Activated T-helper 17 cell treated with anti-CD3 and anti-CD28 coated beads, Interleukin-2, amount 50 U/mL, for 72 hours (primary cell): Measurements from ENCODE around the gene RNU1-4. TPM values are rescaled to one million over a fixed set of nuclear protein-coding genes. Genes with fewer than 3 reads are reported as not detected.
"Not testable (repeated sequence)": the region's sequence is repeated elsewhere in the genome, so short reads cannot be mapped to it uniquely, and the experiment has no call there.

Source experiments
- ATAC-seq: fragments of 150-1000 bp; cut with Tn5 transposase; replicated peaks from 2 replicates; pipeline ENCODE4 v1.10.0; 2021; ENCODE audit warnings: mild to moderate bottlenecking, moderate library complexity
- H3K27ac Mint-ChIP-seq: one replicate; pipeline ENCODE4 v1.8.0; 2022; ENCODE audit warnings: mixed read lengths
- H3K27me3 Mint-ChIP-seq: one replicate; pipeline ENCODE4 v1.8.0; 2022; ENCODE audit warnings: mixed read lengths
- H3K36me3 Mint-ChIP-seq: one replicate; pipeline ENCODE4 v1.8.0; 2022; ENCODE audit warnings: low read depth, mild to moderate bottlenecking, mixed read lengths
- H3K4me1 Mint-ChIP-seq: one replicate; pipeline ENCODE4 v1.8.0; 2022; ENCODE audit warnings: mixed read lengths
- H3K4me3 Mint-ChIP-seq: one replicate; pipeline ENCODE4 v1.8.0; 2022; ENCODE audit warnings: mild to moderate bottlenecking, mixed read lengths
- H3K9me3 Mint-ChIP-seq: one replicate; pipeline ENCODE4 v1.8.0; 2022; ENCODE audit warnings: mixed read lengths
- total RNA-seq, 2 donors: library from RNA; stranded (reverse); gene quantifications; one replicate each; pipeline ENCODE4 v1.2.3, GENCODE V29; 2022

Gene RNU1-4
- total RNA-seq, 2 donors from 2014 or later, result 1,202 to 2,371 TPM

DNA sequence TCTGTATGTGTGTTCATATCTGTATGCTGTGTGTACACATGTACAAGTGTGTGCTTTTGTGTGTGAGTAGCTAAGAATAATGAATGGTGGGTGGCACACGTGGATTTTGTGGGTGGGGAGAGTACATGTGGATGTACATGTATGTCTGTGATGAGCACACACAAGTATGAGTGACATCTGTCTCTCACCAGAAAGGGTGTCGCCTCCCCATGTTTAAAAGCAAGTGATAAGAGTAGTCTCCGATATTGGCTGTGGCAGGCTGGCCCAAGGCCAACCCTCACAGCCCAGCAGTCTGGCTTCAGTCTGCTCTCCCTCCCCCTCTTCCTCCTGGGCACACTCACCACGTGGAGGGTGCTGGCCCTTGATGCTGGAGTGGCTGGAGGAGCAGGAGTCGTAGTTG lies 36.7 kb upstream of the RNU1-4 start:
- not testable (repeated sequence) for H3K4me3 Mint-ChIP-seq, H3K27ac Mint-ChIP-seq, H3K9me3 Mint-ChIP-seq, ATAC-seq, H3K4me1 Mint-ChIP-seq, H3K27me3 Mint-ChIP-seq, H3K36me3 Mint-ChIP-seq

DNA sequence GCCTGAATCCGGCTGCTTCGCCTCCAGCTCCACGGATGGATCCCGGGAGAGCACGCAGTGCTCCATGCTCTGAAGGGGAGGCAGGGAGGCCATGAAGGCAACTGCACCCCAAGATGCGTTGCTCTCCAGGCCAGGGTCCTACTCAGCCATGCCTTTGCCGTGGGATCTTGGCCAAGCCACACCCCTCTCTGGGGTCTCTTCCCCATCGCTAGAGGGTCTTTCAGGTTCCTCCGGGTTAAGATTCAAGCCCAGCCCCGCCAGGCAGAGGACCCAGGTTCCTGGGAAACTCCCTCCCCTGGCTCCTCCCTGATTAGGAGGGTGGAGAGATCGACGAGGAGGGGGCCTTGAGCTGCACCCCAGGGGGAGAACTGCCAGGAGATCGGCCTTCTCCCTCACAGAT lies 36.2 kb upstream of the RNU1-4 start:
- not testable (repeated sequence) for H3K27ac Mint-ChIP-seq, H3K4me3 Mint-ChIP-seq, H3K9me3 Mint-ChIP-seq, H3K27me3 Mint-ChIP-seq, H3K4me1 Mint-ChIP-seq, H3K36me3 Mint-ChIP-seq, ATAC-seq

DNA sequence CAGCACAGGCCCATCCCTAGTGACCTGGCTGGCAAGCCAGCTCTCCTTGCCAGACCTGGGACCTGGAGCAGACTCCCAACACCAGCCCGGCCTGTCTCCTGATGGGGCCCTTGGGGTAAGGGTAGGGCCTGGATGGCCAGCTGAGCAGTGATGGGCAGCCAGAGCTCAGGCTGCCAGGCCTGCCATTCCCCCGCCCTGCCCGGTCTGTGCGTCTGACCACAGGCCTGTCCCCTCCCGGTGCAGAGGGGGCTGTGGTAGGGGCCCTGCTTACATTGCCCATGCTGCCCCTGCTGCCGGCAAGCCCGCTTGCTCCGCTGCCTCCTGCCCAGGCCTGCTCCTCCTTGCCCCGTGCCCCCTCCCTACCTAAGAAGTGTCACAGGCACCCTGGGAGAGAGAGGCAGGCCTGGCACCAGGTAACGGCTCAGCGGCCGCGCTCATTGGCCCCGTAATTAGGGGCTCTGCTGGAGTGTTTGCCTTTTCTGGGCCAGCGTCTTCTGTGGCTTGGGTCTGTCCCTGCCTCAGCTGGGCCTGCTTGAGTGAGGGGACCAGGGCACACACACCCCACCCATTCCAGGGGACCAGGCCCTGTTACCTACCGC lies 35.7 kb upstream of the RNU1-4 start:
- not testable (repeated sequence) for H3K36me3 Mint-ChIP-seq, ATAC-seq, H3K9me3 Mint-ChIP-seq, H3K27me3 Mint-ChIP-seq, H3K27ac Mint-ChIP-seq, H3K4me1 Mint-ChIP-seq, H3K4me3 Mint-ChIP-seq

DNA sequence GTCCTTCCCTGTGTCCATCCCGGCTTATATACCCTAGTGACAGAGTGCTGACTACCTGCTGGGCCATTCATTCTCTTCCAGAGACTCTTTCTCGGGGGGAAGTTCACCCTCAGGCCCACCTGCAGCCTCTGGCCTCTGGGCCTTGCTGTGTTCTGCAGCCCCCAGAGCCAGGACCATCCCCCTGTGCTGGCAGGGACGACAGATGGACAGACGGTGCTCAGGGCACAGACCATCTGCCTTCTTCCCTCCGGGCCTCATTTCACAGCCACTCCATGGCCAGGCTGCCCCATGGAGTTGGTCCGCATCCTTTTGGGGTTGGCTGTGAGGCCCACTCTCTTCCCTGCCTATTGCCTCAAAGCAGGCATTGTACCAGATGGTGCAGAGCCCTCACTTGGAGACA lies 34.0 kb upstream of the RNU1-4 start:
- H3K27me3 Mint-ChIP-seq, H3K9me3 Mint-ChIP-seq, H3K27ac Mint-ChIP-seq, H3K4me1 Mint-ChIP-seq, H3K36me3 Mint-ChIP-seq, H3K4me3 Mint-ChIP-seq, ATAC-seq: not testable (repeated sequence)

DNA sequence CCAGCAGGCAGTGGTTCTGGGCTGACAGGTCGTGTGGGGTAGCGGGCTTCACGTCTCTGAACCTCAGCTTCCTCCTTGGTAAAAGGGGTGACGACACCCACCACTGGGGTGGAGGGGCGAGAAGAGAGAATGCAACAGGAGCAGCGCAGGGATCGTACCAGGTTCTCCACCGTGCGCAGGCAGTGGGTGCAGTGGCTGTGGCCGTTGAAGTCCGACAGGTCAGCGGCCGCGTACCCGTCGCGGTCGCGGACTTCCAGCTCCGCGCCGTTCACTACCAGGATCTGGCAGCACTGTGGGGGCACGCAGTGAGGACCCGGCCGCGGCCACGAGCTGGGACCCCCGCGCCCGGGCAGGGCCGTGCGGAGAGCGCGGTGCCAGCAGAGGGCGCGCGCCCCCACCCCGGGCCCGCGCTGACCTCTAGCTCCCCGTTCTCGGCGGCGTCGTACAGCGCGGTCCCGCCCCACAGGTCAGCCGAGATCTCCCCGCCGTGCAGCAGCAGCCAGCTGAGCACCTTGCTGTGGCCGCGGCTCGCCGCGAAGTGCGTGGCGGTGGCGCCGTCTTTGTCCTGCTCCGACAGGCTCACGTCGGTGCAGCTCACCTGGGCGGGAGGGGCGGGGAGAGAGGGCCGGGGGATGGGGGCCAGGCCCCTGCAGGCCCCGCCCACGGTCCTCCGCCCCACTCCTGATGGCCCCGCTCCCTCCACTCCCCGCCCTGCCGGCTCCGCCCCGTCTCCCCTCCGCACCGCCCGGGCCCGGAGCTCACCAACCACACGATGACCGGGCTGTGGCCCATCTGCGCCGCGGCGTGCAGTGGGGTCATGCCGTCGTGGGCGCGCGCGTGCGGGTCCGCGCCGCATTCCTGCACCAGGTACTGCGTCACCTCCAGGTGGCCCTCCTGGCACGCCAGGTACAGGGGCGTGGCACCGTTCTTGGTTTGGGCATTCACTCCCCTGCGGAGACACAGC lies 32.9 kb upstream of the RNU1-4 start:
- not testable (repeated sequence) for ATAC-seq, H3K36me3 Mint-ChIP-seq, H3K27ac Mint-ChIP-seq, H3K4me3 Mint-ChIP-seq, H3K4me1 Mint-ChIP-seq, H3K9me3 Mint-ChIP-seq, H3K27me3 Mint-ChIP-seq

DNA sequence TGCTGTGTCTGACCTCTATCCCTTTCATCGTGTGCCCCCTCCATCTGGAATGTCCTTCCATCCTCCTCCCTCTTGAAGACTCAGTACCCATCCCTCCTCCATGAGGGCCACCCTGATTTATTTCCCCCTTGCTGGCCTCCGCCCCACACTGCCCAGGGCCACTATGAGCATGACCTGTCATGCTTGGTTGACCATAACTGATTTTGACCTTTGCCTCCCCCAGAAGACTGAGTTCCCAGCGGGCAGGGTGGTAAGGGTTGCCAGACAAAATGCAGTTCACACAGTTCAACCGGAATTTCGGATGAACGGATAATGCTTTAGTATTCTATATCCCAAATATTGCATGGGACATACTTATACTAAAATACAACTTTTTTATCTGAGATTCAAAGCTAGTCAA lies 31.6 kb upstream of the RNU1-4 start:
- not testable (repeated sequence) for H3K4me1 Mint-ChIP-seq, H3K9me3 Mint-ChIP-seq, H3K27me3 Mint-ChIP-seq, H3K4me3 Mint-ChIP-seq, ATAC-seq, H3K36me3 Mint-ChIP-seq, H3K27ac Mint-ChIP-seq

DNA sequence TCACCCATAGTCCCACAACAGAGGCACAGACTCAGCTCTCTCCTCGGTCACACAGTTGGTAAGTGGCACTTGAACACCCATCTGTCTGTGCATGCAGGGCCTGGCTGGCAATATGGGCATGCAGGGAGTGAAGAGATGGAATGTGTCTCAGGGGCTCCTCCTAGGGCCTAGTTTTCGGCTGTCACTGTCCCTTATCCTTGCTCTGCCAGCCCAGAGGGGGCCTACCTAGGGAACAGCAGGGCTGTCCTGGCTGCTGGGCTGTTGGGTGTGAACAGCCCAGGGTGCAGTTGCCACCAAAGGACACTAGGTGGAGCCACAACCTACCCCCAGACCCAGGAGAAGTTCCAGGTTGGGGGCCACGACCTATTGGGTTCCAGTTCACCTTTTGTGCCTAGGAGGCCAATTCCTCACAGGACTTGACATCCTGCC lies 30.6 kb upstream of the RNU1-4 start:
- H3K36me3 Mint-ChIP-seq, H3K4me1 Mint-ChIP-seq, H3K9me3 Mint-ChIP-seq, H3K27me3 Mint-ChIP-seq, H3K27ac Mint-ChIP-seq, H3K4me3 Mint-ChIP-seq: not testable (repeated sequence)
- ATAC-seq, result peak; percentile 82

DNA sequence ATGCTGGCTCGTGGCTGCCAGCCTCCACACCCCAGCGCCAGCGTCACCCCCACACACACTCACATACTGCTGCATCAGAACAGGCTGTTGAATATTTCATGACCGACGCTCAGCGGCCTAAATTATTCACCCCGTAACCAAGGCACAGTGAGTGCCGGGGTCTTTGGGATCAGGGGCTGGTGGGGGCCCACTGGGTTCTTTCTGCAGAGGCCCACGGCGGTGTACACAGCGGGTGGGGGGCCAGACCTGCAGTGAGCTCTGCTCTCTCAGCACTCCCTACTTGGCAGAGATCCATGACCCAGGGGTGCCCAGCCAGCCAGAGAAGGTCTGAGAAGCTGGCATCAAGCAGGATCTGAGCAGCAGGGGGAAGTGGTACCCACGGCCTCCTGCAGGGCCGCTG lies 29.7 kb upstream of the RNU1-4 start:
- not testable (repeated sequence) for H3K27me3 Mint-ChIP-seq, H3K36me3 Mint-ChIP-seq, H3K27ac Mint-ChIP-seq, H3K4me3 Mint-ChIP-seq, H3K9me3 Mint-ChIP-seq, H3K4me1 Mint-ChIP-seq, ATAC-seq

DNA sequence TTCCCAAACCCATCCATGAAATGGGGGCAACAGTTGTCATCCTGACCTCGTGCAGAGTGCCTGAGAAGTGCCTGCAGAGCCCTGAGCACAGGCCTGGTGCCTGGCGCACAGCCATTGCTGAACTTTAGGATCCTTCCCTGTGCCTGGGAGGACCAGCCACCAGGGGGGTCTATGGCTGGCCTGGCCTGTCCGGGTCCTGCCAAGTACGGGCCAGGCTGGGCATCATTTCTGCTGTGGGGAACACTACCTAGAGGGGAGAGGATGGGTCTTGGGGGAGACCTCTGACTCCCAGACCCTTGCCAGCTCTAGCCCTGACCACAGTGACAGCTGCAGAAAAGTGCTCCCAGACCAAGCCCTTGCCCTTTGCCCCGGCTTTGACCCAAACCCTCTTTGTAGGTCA lies 28.2 kb upstream of the RNU1-4 start:
- not testable (repeated sequence) for H3K9me3 Mint-ChIP-seq, H3K36me3 Mint-ChIP-seq, ATAC-seq, H3K4me3 Mint-ChIP-seq, H3K27ac Mint-ChIP-seq, H3K27me3 Mint-ChIP-seq, H3K4me1 Mint-ChIP-seq

DNA sequence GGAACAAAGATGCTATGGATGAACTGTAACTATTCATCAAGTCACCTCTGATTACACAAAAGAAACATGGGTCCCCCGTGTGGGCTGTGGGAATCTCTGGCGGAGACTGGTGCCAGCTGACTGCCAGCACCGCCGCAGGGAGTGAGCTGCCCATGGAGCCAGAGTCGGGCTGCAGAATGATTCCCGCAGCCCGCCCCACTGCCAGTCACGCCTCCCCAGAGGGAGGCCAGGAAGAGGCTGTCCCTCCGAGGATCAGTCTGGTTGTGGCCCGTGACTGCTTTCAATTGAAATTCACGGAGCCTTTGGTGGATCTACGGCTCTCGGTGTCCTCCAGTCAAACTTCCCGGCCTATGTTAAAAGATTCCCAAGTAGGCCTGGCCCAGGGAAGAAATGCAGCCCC lies 27.7 kb upstream of the RNU1-4 start:
- ATAC-seq, H3K27me3 Mint-ChIP-seq, H3K36me3 Mint-ChIP-seq, H3K9me3 Mint-ChIP-seq, H3K4me3 Mint-ChIP-seq, H3K4me1 Mint-ChIP-seq, H3K27ac Mint-ChIP-seq: not testable (repeated sequence)

DNA sequence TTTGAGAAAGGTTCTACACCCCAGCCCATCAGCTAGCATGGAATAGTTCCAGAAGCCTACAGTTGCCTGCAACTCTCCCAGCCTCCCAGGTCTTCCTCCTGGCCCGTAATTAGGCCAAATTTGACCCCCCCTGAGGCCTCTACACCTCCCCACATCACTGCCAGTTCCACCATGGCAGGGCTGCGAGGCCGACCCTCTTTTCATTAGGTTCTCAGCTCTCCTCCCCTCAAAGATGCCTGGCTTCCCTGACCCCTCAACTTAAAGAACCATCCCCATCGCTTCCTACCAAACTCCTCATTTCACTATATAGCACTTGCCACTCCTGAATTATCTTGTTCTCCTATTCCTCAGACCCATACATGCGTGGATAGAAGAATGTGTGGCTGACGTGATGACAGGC lies 27.3 kb upstream of the RNU1-4 start:
- not testable (repeated sequence) for H3K4me3 Mint-ChIP-seq

DNA sequence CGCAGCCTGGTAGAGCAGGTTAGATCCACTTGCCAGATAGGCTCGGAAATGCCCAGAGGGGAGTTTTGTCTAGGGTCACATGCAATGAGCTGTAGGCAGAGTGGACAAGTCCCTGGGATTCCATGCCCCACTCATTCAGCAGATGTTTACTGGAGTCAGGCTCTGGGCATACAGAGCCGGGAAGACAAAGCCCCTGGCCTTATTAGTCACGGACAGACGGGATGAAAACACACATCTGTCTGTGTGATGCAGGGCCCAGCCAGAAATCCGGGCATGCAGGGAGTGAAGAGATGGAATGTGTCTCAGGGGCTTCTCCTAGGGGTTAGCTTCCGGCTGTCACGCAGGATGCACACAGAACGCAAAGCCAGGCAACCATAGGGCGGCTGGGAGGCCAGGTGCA lies 26.8 kb upstream of the RNU1-4 start:
- not testable (repeated sequence) for H3K4me1 Mint-ChIP-seq, H3K9me3 Mint-ChIP-seq, H3K27me3 Mint-ChIP-seq, ATAC-seq, H3K27ac Mint-ChIP-seq, H3K36me3 Mint-ChIP-seq, H3K4me3 Mint-ChIP-seq

More for the DNA sequence above, 27.3 kb upstream of the RNU1-4 start:
- not testable (repeated sequence) for H3K27me3 Mint-ChIP-seq, H3K4me1 Mint-ChIP-seq, H3K36me3 Mint-ChIP-seq, H3K9me3 Mint-ChIP-seq, H3K27ac Mint-ChIP-seq, ATAC-seq

DNA sequence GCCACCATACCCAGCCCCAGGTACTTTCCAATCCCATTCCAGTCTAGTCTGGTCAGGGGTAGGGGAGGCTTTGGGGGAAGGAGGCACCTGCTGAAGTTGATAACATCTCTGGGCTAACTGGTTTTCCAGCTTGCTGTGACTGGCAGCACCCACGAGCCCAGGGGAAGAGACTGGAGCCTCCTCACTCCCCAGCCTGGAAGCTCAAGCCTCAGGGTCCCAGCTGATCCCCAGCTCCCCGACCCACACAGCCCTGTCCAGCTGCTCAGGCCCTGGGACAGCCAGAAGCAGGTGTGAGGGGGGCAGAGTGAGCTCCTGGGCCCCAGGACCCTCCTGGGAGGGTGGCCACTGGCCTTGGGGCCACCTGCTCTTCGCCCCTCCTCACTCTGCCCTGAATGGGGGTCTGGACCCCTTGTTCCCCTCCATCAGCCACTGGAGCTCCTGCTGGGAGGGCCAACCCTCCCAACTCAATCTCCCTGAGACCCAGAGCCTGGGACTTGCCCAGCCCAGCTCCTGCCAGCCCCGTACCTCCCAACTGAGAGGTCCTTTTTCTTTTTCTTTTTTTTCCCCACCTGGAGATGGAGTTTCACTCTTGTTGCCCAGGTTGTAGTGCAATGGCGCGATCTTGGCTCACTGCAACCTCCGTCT lies 23.5 kb upstream of the RNU1-4 start:
- no peaks in the 10 kb centered on the region for H3K36me3 Mint-ChIP-seq
- H3K27me3 Mint-ChIP-seq, result peaks cover 8% of the 10 kb centered on the region

DNA sequence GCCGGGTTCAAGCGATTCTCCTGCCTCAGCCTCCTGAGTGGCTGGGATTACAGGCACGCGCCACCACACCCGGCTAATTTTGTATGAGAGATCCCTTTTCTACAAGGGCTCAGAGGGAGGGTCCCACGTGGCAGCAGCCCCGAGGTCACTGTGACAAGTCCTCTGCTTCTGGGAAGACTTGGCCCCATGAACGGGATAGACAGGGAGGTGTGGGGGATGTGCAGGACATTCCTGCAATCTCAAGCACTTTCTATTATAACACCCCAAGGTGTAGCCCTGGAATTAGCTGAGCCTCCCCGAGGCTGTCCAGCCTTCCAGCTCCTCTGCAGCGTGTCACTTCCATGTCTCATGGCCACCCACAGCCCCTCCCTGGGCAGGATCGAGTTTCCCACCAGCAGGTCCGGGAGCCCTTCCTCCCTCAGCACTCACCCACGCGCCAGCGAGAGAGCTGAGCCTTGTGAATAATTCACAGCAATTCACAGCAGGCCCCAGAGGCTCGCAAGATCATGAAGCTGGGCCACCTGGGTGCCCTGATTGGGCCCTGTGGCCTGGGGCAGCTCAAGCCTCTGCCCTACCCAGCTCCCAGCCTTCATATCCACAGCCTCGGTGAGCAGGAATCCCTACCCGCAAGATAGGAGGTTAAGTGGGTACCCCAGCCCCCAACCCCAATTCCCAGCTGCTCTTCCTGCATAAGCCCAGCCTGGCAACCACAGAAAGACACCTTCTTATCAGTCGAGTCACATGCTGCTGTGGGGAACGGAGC lies 22.8 kb upstream of the RNU1-4 start:
- peaks cover 8% of the 10 kb centered on the region for H3K27me3 Mint-ChIP-seq
- no peak overlapping the region for H3K27ac Mint-ChIP-seq
- ATAC-seq, result no peak
- H3K9me3 Mint-ChIP-seq, result no peaks in the 10 kb centered on the region
- no peak overlapping the region for H3K4me3 Mint-ChIP-seq
- H3K4me1 Mint-ChIP-seq, result no peaks in the 10 kb centered on the region
- H3K36me3 Mint-ChIP-seq, result no peaks in the 10 kb centered on the region

More for the DNA sequence above, 23.5 kb upstream of the RNU1-4 start:
- H3K4me3 Mint-ChIP-seq, result no peak overlapping the region
- no peaks in the 10 kb centered on the region for H3K4me1 Mint-ChIP-seq
- no peak for ATAC-seq
- no peaks in the 10 kb centered on the region for H3K9me3 Mint-ChIP-seq
- no peak overlapping the region for H3K27ac Mint-ChIP-seq
